Jurkat, Clone E6-1 (cell line): ENCODE results near the gene HERC3. TPM values are rescaled to one million over a fixed set of nuclear protein-coding genes. Genes with fewer than 3 reads are reported as not detected.
A peak's percentile ranks its signal among the peaks of the same experiment; 100 is the strongest.

ENCODE experiments used
- DNase-seq: peaks from one replicate; pipeline ENCODE4 v3.0.0-alpha.2; 2011; ENCODE audit warnings: low read depth, low spot score
- H3K4me3 ChIP-seq: 2 replicates; pipeline ENCODE4 v1.5.1; 2011; ENCODE audit warnings: mild to moderate bottlenecking, low read length, control low read depth, moderate library complexity
- polyA plus RNA-seq: library from polyadenylated mRNA; unstranded; fragments of >200 nt; gene quantifications from one replicate; pipeline ENCODE4 v1.2.1, GENCODE V29; 2012; ENCODE audit warnings: missing spikeins; ENCODE audit not compliant: insufficient read length, insufficient read depth

The HERC3 gene
- polyA plus RNA-seq: 9.2 TPM

DNA sequence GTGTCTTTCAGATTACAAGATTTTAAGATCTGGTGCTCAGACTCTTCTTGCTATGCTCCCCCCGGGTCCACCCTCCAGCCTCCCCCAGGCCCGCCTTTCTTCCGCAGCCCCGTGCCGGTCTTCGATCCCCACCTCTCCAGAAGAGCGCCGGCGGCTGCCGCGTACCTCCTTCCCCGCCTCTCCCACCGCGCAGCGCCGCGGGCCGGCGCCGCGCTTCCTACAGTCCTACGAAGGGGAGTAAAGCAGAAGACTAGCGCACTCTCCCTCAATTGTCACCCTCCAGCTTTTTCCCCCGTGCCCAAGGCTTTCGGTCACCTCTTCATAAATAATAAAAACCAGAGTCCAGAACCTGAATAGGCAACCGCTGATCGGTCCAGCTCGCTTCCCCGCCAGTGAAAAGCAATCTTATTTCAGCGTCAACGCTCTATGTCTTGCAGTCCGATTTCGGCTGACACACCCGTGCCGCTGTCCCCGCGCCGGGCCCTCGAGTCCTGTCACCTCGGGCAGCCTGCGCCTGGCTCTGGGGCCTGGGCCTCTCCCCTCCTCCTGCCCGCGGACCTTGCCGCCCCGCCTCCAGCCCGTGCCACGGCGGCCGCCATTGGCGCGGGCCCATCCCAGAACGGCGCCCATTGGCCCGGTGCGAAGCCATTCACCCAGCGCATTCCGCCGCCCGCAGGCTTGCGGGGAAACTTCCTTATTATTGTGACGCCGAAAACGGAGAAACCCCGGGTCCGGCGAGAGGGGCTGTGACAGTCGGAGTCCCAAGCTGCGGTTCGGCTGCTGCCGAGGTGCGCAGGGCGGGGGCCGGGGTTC lies at the start of gene HERC3:
Gene HERC3, plus strand, starts transcription at position 694 of the 813 bp plus-strand sequence. CDS start 13,344 bp downstream, outside the sequence.
- DNase-seq: peak; percentile 69
- H3K4me3 ChIP-seq: peak within 1 kb of the TSS; percentile 69

- H3K4me3 ChIP-seq: no peak overlapping the region
- no peak for DNase-seq
Observed at GRCh38 chr4:88549815-88550214, 42.5 kb upstream of the HERC3 start.

DNA sequence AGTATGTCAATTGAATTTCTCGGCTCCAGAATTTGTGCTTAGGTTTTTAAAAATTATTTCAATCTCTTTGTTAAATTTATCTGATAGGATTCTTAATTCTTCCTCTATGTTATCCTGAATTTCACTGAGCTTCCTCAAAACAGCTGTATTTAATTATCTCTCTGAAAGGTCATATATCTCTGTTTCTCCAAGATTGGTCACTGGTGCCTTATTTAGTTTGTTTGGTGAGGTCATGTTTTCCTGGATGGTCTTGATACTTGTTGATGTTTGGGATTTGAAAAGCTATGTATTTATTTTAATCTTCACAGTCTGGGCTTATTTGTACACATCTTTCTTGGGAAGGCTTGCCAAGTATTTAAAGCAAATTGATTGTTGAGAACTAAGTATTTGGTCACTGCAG lies 24.7 kb upstream of the HERC3 start:
- DNase-seq: no peak
- H3K4me3 ChIP-seq: no peak overlapping the region

GRCh38 chr4:88570001-88570400 lies 22.3 kb upstream of the HERC3 start:
- DNase-seq: no peak
- H3K4me3 ChIP-seq: no peak overlapping the region

GRCh38 chr4:88573276-88573980 lies 18.9 kb upstream of the HERC3 start:
- DNase-seq: no peak

DNA sequence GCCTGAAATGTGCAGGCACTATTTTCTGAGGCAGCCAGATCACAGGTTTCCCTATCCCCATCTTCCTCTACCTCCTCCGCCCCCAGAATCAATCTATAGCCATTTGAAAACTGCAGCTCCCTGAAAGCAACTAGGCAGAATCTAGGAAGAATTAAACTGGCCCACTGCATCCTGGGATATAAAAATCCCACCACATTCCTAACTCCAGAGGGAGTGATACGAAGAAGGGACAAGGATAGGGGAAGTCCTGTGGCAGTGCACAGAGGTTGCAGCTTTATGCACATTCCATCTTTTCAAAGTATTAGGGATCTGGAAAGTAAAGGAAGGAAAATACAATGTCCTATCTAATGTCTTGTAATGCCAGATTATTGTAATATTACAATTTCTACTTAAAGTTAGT lies 18.3 kb upstream of the HERC3 start:
- DNase-seq: no peak
- H3K4me3 ChIP-seq: no peak overlapping the region

More at GRCh38 chr4:88573276-88573980, 18.9 kb upstream of the HERC3 start:
- H3K4me3 ChIP-seq: no peak overlapping the region

- no peak for DNase-seq
- H3K4me3 ChIP-seq: no peak overlapping the region
Observed at GRCh38 chr4:88575186-88575585, 17.1 kb upstream of the HERC3 start.

DNA sequence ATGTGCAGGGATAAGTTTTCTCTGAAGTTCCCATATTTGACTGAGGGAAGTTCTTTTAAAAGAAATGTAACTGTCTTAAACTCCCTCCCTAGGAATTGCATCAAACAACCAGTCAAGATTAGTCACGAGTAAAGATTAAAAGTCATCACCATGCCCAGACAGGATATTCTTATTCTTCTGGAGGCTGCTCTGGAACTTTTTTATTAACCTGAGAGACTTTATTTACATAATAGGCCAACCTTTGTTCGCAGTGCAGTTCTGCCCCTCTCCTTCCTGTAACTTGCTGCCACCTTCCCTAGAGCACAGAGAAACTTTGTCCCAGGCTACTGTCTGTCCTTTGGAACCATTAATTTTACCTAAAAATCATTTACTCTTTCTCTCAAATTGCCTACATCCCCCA lies 9.8 kb upstream of the HERC3 start:
- DNase-seq: no peak
- no peak overlapping the region for H3K4me3 ChIP-seq

DNA sequence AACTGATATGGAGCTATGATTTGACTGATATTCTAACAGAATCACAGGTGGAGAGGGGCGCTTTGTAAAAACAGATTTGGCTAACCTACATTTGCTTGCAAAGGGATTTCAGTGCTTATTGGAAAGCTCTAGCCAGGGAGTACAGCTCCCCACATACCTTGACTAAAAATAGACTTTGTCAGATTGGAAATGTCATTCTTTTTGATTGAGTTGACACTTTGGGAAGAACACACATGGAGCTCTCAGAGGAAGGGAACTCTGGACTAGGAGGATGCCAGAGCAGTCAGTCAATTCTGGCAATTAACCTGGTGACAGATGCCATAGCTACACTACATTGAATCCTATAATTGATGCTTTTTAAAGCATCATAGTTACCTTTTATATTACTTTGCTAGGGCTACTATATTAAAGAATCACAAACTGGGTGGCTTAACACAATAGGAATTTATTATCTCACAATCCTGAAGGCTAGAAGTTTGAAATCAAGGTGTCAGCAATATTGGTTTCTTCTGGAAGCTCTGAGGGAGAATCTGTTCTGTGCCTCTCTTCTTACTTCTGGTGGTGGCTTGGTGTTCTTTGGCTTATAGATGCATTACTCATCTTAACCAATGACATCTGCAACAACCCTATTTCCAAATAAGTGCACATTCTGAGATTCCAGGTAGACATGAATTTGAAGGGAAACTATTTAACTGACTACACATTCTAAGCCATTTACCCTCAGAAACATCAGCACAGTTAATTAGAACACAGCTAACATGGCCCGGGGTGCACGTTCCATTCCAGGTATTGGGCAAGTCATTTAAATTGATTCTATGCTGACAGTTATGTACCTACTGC lies 8.4 kb upstream of the HERC3 start:
- no peak for DNase-seq
- H3K4me3 ChIP-seq: no peak overlapping the region

DNA sequence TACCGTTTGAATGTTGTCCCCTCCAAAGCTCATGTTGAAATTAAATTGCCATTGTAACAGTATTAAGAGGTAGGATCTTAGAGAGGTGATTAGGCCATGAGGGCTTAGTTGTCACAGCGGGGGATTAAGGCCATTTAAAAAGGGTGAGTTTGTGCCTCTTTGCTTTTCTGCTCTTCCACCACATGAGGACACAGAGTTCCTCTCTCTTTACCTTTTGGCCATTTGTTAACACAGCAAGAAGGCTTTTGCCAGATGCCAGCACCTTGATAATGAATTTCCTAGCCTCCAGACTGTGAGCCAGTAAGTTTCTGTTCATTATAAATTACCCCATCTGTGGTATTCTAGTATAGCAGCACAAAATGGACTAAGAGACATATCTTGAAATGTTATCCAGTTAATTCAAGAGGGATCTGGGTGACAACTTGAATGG lies 7.8 kb upstream of the HERC3 start:
- H3K4me3 ChIP-seq: no peak overlapping the region
- DNase-seq: no peak

- no peak overlapping the region for H3K4me3 ChIP-seq
- no peak for DNase-seq
Observed at GRCh38 chr4:88585917-88586316, 6.4 kb upstream of the HERC3 start.

DNA sequence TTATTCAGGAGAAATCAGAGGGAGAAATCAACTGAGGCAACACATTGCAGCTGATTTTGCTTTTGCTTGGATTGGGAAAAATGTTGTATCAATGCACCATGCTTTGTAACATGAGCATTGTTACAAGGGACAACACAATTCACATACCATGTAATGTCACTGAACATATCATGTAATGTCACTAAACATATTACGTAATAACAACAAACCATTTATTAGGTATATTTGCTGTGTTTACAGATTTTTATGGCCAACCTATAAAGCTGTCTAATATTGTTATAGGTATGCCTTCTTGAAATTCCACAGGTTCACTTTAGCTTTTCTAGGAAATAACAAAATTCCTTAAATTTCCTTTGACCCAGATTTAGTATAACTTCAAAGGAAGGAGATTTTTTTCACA lies 5.0 kb upstream of the HERC3 start:
- H3K4me3 ChIP-seq: no peak overlapping the region
- DNase-seq: no peak

DNA sequence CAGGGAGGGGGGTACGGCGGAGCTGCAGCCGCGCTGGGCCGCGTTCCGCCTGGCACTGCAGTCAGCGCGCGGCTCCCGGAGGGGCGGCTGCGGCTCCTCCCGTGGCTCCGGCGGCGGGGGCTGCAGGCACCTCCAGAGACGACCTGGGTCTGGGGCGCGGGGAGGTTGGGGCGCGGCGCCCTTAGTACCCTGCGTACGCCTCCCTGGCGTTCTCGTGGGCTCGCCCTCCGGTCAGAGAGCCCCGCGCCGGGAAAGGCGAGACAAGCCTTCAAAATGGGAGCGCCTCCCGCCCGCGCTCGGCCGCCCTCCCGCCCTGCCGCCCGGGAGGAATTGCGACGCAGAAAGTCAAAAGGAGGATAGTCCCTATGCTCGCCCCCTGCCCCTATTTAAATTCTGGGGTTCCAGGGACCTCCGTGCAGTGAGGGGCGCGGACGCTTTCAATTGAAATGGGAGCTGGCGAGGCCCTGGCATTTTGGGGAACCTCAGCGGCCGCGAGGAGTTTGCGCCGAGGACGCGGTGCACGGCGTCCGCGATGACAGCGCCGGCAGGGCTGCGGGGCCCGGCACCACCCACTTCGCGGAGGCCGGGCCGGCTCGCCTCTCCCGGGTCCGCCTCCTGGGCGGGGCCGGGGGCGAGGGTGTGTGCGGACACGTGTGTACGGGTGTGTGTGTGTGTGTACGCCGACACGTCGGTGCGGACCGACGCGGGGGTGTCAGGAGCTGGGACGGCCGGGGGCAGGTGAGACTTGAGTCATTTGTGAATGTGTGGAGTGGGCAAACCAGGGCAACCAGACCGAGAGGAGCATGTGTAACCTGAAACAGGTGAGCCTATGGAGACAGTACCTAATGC lies 544 bp downstream of the HERC3 start:
- peak overlapping the region; percentile 69 for H3K4me3 ChIP-seq
- DNase-seq: peak; percentile 41

DNA sequence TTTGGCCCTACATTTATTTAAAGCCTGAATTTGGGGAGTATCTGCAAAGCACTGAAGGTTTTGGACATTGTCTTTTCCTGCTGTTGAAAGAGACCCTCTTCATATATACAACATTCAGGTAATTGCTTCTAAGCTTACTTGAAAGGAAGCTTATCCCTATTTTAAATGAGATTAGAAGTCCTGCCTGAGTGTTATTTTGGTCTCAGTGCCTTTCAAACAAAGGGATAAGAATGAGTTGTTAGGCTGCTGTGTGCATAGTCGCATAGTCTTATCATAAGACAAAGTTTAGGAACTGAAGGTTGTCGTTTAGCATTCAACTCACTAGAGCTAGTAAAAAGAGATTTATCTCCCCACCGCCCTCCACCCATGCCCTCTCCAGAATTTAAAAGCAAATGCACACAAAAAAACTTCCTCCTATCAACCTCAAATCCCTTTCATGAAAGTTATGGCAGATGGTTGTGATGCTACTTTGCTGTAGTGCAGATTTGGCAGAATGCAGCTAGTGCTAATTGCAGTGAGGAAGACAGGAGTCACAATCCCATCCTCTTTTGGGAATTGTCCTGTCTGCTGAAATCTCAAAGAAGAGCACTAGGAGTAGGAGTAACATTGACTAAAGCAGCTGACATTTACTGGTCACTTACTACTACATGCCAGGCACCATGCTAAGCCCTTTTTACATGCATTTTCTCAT lies 5.8 kb downstream of the HERC3 start:
- DNase-seq: no peak

DNA sequence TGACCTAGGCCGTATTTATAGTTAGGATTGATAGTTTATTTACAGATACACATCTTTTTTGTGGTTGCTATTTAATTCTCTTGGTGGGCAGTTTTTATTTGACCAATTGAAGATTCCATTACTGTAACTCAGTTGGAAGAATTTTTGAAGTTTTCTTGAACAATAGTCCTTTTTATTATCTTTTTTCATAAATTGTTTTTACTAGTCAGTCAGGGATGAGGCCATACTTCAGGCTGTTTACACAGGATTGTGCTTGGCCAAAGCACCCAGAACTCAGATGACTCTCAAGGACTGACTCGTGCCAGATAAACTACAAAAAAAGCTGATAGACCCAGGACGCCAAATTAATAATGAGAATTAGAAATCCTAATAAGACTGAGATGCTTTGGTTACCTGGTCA lies 7.0 kb downstream of the HERC3 start:
- DNase-seq: no peak
- no peak overlapping the region for H3K4me3 ChIP-seq

More for the DNA sequence above, 5.8 kb downstream of the HERC3 start:
- no peak overlapping the region for H3K4me3 ChIP-seq

- no peak overlapping the region for H3K4me3 ChIP-seq
- no peak for DNase-seq
Observed at GRCh38 chr4:88599714-88600113, 7.4 kb downstream of the HERC3 start.

GRCh38 chr4:88600176-88600838 lies 8.0 kb downstream of the HERC3 start:
- H3K4me3 ChIP-seq: no peak overlapping the region
- DNase-seq: no peak
